K562 (cell line): ENCODE measurements around the gene C1orf116. TPM values are rescaled to one million over a fixed set of nuclear protein-coding genes. Genes with fewer than 3 reads are reported as not detected.

Experiments
- RBM39 ChIP-seq: fragments of 200-400 bp; formaldehyde crosslinking; optimal IDR thresholded peaks from 2 replicates; pipeline ENCODE3; 2018; ENCODE audit warnings: low read depth, low read length
- SMARCA5 ChIP-seq: fragments of 450-650 bp; IDR thresholded peaks from 2 replicates; pipeline ENCODE4 v1.6.1; 2016
- SPI1 ChIP-seq: IDR thresholded peaks from 2 replicates; pipeline ENCODE4 v1.6.1; 2011; ENCODE audit warnings: low read depth, low read length, control low read depth, borderline replicate concordance
- polyA plus RNA-seq, 8 experiments: library from polyadenylated mRNA; depleted of rRNA in 4 of 8; stranded (reverse) in 5 of 8; unstranded in 3 of 8; fragments of >200 nt; fragmentation: Nextera tagmentation in 2 of 8; fragmentation: Illumina TruSeq in 1 of 8; extraction: Ambion mirVana in 2 of 8; extraction: Trizol in 1 of 8; gene quantifications; 2 replicates each; pipeline versions ENCODE4 v1.2.1 to v1.2.3, GENCODE V29; 2011 to 2014; ENCODE audit warnings: inconsistent platforms in 1 of 8, missing spikeins in 1 of 8
- total RNA-seq, 7 experiments: library from RNA; depleted of rRNA in 6 of 7; stranded (reverse); fragments of >200 nt in 6 of 7; fragmentation: Illumina TruSeq in 2 of 7; extraction: Trizol in 2 of 7; gene quantifications; 2 replicates each; pipeline versions ENCODE4 v1.2.1 to v1.2.3, GENCODE V29; 2011 to 2021; ENCODE audit warnings: low replicate concordance in 1 of 7
- TF ChIP-seq, protein P1 (sequence below): sonication (generic); formaldehyde crosslinking; IDR thresholded peaks from 2 replicates; pipeline ENCODE4 v1.8.0; 2023; ENCODE audit warnings: mild to moderate bottlenecking, missing genetic modification reagents
- TF ChIP-seq, protein P2 (sequence below): fragments of 250-450 bp; sonication (Bioruptor Pico); IDR thresholded peaks from 2 replicates; pipeline ENCODE4 v1.6.1; 2021; ENCODE audit warnings: mild to moderate bottlenecking

The C1orf116 gene
- total and polyA plus RNA-seq, 9 of the 15 experiments (the other 6 are each of a cell fraction or from before 2014, with no cell fraction given), result 0.62 to 3.0 (median 0.95) TPM

DNA sequence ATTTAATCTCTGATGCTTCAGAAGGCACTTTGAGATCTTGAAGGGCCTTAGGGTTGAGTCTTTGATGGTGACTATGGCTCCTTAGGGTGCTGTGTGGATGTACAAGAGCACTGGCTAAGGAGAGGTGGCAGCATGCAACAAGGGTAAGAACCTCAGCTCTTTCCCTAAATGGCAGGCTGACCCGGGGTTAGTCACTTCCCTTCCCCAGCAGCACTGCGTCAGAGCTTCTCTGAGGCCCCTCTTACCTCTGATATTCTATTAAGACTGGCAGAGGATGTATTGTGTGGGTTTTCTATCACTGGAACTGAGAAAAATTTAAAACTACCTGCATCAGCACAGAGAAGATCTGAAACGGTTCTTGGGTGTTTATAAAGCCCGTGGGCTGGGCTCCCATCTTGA is 11.8 kb downstream of the C1orf116 start (continued):
- TF ChIP-seq, protein P1, sequence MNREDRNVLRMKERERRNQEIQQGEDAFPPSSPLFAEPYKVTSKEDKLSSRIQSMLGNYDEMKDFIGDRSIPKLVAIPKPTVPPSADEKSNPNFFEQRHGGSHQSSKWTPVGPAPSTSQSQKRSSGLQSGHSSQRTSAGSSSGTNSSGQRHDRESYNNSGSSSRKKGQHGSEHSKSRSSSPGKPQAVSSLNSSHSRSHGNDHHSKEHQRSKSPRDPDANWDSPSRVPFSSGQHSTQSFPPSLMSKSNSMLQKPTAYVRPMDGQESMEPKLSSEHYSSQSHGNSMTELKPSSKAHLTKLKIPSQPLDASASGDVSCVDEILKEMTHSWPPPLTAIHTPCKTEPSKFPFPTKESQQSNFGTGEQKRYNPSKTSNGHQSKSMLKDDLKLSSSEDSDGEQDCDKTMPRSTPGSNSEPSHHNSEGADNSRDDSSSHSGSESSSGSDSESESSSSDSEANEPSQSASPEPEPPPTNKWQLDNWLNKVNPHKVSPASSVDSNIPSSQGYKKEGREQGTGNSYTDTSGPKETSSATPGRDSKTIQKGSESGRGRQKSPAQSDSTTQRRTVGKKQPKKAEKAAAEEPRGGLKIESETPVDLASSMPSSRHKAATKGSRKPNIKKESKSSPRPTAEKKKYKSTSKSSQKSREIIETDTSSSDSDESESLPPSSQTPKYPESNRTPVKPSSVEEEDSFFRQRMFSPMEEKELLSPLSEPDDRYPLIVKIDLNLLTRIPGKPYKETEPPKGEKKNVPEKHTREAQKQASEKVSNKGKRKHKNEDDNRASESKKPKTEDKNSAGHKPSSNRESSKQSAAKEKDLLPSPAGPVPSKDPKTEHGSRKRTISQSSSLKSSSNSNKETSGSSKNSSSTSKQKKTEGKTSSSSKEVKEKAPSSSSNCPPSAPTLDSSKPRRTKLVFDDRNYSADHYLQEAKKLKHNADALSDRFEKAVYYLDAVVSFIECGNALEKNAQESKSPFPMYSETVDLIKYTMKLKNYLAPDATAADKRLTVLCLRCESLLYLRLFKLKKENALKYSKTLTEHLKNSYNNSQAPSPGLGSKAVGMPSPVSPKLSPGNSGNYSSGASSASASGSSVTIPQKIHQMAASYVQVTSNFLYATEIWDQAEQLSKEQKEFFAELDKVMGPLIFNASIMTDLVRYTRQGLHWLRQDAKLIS (CRISPR knock-in tag), result peak; percentile 35; the same call in 1 of the 2 replicates
- TF ChIP-seq SPI1, result peak; percentile 70
- peak; percentile 29 for TF ChIP-seq RBM39
- 0 out of 2 replicates have a peak, but pooled peaks have one; percentile 36 for TF ChIP-seq SMARCA5
- TF ChIP-seq, protein P2, sequence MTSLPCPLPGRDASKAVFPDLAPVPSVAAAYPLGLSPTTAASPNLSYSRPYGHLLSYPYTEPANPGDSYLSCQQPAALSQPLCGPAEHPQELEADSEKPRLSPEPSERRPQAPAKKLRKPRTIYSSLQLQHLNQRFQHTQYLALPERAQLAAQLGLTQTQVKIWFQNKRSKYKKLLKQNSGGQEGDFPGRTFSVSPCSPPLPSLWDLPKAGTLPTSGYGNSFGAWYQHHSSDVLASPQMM (CRISPR knock-in tag), result no peak
